ENCODE data around the gene B3GAT2.

DNA sequence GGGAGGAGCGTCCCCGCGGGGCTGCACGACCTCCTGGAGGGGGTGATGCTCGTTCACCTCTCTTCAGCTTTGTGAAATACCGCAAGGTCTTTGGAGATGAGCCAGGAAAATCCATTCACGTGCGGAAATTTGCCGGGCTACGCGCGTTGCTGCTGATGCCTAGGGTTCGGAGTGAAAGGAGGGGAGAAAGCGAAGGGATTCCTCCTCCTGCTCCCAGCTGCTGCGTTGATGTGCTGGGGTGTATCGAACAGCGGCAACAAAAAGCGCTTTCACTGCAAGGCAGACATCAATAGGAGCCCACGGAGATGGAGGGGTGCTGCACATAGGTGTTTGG lies 391 bp upstream of the B3GAT2 start:
- no peak for TF ChIP-seq POLR2AphosphoS5 (IDR thresholded peaks at IDR 0.05)
- TF ChIP-seq, protein P1, sequence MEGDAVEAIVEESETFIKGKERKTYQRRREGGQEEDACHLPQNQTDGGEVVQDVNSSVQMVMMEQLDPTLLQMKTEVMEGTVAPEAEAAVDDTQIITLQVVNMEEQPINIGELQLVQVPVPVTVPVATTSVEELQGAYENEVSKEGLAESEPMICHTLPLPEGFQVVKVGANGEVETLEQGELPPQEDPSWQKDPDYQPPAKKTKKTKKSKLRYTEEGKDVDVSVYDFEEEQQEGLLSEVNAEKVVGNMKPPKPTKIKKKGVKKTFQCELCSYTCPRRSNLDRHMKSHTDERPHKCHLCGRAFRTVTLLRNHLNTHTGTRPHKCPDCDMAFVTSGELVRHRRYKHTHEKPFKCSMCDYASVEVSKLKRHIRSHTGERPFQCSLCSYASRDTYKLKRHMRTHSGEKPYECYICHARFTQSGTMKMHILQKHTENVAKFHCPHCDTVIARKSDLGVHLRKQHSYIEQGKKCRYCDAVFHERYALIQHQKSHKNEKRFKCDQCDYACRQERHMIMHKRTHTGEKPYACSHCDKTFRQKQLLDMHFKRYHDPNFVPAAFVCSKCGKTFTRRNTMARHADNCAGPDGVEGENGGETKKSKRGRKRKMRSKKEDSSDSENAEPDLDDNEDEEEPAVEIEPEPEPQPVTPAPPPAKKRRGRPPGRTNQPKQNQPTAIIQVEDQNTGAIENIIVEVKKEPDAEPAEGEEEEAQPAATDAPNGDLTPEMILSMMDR (IDR thresholded peaks at IDR 0.05): no peak
- TF ChIP-seq POLR2A (IDR thresholded peaks at IDR 0.05): no peak
